ENCODE data around the gene CALHM3.

CALHM3 gene

DNA sequence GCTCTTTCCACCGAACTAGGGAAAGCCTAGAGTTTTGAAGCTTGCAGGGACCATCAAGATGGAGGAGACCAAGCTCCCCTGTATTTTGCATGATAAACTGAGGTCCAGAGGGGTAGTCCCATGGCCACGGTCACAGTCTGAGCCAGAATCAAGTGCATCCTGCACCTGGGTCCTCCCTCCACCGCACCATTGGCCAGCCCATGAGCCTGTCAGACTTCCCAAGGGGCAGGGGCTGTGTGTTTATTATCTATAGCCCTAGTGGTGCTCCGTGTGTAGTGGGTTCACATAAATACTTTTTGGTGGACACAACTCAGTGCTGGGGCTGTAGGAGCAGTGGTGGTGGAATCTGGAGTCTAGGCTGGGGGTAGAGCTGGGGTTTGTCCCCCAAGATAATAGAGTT lies 3.6 kb downstream of the CALHM3 start:
- DNase-seq: no peak

DNA sequence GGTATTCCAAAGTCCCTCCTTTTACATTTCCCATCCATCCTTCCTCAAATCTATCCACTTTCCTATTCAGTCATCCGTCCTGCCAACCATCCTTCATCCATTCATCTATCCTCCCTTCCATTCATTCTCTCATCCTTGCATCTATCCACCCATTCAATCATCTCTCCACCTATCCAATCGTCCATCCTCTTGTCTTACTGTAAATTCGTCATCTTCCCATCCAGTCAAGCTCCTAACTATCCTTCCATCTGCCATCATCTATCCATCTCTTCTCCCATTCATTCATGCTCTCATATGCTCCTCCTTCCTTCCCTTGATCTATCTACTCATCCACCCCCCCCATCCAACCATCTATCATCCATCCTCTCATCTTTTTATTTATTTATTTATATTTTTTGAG lies 5.0 kb downstream of the CALHM3 start:
- DNase-seq: no peak

DNA sequence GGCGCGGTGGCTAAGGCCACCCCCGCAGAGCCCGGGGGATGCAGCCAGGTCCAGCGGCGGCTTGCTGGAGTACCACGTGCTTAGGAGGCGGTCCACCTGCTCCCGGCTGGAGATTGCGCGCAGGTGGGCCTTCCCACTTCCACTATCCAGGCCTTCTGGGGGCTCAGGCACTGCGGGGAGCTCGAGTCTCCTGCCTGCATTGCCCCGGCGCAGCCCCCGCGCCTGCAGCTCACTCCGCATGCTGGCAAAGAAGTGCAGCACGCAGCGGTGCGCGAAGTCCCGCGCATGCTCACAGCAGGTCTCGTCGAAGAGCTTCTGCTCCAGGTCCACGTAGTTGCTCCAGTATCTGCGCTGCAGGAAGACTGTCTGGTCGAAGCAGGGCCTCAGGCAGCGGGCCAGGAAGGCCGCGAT lies 5.8 kb downstream of the CALHM3 start:
- no peak for DNase-seq

DNA sequence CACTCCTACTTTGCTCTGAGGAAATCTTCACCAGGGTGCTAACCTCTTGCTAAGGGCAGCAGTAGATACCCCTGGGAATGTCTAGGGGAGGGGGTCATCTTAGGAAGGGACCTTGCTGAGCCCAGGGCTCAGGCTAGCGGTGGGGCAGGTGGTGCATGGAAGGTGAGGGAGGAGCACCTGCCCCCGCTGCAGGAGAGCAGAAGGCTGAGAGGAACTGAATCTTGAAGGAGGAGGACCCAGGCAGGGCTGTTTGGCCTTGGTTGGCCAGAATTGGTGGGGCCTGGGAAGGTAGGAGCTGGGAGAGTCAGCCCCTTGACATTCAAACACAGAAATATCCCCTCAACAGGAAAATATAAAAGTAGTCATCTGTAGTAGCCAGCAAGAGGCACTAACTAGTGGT lies 7.0 kb downstream of the CALHM3 start:
- no peak for DNase-seq

DNA sequence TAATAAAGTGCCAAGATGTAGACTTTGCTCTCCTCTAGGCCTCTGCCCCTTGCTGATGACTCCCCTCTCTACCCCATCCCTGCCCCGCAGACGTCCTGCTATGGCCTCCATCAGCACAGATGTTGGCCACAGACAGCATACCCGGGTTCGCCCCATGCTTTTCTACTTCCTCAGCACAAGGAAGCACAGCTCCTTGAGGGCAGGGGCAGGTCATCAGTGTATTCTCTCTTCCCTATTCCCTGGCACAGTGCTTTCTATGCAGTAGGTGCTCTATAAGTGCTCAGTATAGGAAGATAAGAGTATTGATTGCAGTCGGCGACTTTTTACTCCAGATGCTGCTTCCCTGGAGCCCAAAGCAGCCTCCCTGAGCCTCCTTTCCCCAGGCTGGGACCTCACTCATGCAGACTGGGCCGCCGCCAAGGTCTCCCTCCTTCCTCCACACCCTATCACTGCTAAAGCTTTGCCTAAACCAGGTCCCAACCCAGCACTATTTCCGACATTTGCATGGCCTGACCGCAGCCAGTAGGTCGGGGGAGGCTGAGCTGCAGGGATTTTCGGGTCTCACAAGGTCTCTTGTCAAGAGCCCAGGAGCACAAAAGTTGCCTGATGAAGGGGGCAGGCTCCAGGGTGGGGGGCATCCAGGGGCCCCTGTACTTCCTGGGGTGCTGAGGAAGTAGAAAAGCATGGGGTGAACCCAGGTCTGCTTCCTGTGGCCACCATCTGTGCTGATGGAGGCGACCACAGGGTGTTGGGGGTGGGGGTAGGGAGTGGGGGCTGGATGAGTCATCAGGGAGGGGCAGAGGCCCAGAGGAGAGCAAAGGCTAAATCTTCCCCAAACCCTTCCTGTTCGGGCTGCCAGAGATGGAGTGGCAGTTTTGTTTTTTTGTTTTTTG lies 8.0 kb downstream of the CALHM3 start:
- DNase-seq: no peak

DNA sequence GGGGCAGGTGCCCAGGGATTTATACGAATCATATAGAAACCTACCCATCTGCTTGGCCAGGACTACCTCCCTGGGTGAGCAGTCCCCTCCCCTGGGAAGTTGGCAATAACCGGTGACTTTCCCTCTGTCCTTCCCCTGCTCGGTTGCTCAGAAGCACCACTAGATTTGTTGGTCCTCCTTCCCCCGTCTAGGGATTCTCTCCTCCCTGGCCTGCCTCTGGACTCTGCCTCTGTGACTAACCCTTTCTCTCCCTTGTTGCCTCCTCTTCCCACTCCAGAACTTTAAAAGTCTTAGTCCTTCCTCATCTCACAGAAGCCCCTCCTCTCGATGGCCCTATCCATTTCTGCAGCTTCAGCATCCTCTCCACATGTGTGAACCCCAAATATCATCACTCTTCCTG lies 9.8 kb downstream of the CALHM3 start:
- DNase-seq: no peak

DNA sequence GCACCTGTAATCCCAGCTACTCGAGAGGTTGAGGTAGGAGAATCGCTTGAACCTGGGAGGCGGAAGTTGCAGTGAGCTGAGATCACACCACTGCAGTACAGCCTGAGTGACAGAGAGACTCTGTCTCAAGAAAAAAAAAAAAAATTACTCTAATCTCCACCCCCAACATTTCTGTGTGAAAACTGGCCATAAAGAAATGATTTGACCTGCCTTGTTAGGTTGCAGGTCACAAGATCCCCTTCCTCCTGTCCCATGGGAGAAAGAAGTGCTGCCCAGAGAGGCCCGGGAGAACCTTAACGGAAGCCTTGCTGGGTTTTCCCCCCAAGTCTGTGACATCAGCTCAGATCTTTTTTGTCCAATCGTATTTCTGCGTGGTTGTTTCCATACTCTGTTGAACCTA lies 11.6 kb downstream of the CALHM3 start:
- no peak for DNase-seq

DNA sequence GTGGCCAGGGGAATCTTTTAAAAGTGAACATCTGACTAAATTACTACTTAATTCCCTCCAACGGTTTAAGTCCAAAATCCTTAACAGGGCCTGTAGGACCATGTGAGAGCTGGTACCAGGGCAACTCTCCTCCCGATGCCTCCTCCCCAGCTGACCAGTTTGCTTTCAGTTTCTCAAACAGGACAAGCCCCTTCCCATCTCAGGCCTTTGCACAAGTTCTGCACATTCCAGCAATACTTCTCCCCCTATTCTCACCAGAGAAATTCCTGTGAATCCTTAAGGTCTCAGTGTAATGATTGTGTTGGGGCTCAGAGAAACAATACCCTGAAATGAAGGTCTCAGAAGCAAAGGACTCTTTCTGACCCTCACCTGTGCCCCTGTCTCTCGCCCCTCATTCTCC lies 12.3 kb downstream of the CALHM3 start:
- DNase-seq: no peak

DNA sequence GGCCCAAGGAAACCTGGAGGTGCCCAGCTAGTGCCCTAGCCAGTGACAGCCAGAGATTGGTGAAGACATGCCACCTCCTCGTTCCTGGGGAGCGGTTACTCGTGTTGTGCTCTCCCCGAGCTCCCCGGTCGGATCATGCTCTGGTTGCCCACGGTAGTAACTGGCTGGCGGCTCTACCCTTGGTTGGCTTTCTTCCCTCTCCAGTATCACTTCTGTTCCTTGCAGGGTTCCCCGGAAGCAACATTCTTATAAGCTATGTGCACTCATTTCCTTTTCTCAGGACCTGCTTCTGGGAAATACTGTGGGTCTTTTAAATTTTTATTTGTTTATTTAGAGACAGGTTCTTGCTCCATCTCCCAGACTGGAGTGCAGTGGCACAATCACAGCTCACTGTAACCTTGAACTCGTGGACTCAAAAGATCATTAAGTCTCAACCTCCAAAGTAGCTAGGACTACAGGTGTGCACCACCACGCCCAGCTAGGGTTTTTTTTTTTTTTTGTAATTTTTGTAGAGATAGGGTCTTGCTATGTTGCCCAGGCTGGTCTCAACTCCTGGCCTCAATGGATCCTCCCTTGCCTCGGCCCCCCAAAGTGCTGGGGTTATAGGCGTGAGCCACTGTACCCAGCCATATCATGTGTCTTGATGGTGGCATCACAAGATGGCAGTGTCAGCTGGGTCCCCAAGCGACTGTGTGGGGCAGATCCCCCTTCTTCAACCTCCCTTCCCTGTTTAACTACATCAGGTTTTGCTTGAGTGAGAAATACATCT lies 13.4 kb downstream of the CALHM3 start:
- no peak for DNase-seq

DNA sequence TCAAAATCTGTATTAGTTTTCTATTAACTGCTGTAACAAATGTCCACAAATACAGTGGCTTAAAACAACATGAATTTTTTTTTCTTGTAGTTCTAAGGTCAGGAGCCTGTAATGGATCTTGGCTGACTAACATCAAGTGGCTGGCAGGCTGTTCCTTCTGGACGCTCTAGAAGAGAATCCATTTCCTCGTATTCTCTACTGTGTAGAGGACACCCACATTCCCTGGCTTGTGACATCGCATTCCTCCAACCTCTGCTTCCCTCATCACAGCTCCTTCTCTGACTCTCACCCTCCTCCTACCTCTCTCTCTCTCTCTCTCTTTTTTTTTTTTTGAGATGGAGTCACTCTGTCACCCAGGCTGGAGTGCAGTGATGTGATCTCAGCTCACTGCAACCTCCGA lies 15.5 kb downstream of the CALHM3 start:
- DNase-seq: no peak

DNA sequence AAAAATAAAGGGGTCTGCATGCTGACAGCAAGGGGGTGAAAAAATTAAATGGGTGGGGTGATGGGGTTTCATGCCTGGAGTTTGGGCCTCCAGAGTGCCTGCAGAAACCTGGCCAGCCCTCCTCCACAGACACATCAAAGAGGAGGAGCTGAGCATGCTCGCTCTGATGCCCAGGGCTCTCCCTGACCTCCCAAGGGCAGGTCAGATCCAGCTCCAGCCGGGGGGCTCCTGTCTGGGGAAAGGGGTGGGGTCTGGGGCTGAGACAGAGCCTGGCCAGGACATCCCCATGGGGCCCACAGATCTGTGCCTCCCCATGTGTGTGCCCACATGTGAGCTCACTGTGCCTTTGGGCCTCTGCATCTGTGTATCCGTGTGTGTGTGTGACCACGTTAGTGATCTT lies 19.4 kb downstream of the CALHM3 start:
- no peak for DNase-seq

DNA sequence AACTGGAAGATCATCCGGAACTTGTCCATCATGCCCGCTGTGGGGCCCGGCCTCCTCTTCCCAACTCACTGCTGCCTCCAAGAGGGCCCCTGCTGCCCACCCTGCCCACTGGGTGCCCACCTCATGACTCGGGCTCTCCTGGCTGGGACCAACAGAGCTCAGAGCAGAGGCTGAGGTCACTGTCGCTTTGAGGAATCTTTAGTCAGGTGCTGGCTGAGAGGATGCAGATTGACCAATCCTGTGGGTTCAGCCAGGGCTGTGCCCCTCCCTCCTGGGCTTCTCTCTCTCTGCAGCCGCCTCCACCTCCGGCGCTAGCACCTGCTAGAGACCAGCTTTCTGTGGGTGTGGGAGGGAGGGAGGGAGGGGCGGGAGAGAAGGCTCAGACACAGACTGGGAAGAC lies 20.3 kb downstream of the CALHM3 start, which contains the start of gene CALHM1:
Gene CALHM1, minus strand, starts transcription at position 181 of the 400 bp plus-strand sequence. Its CDS starts 149 bp downstream, at position 32.
- DNase-seq: peak in 2 of 56 donors; percentile 10 to 19

DNA sequence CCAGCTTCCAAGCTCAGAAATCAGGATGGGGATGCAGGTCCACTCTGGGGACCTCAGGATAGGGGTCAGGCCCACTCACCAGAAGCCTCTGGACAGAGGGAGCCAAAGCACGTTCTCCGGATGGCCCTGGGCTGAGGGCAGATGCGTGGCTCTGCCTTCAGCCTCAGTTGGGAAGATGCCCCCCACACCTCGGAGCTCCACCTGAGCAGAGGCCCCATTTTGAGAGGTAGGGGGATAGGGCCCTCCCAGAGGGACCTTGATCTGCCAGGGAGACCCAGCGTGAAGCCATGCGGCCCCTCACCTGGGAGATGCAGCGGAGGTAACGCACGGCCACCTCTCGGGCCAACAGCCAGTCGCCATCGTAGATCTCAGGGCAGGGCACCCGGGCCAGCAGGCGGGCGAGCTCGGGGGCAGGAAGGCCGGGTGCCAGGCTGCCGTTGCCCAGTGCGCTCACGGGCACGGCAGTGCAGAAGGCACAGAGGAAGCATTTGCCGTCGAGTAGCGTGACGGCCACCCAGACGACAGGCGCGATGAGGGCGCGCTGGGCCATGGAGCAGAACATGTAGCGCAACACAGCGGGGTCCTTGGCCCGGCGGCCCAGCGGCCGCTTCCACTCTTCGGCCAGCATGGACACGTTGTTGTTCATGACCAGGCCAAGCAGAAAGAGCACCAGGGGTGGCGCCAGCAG lies 21.0 kb downstream of the CALHM3 start:
- no peak for DNase-seq

DNA sequence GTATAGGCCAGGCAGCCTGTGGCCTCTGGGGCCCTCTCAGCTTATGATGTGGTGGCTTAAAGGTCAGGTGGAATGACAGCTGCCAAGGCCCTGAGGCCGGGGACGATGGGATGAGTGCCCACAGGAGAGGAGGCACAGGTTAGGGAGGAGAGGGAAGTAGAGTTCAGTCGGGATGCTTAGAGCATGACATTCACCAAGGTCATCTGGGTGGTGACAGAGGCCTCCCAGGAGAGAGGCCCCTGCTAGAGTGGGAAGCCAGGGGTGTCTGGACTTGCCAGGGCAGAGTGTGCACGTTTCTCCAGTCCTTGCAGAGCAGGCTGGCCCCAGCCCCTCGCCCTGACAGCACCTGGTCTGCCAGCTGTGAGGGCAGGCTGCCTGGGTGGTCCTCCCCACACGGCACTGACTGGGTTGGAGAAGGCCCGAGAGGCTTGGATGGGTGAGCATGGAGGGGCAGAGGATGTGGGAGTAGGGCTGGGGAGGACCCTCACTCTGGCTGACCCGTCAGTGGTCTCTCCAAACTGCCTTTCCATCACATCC lies 21.8 kb downstream of the CALHM3 start:
- no peak for DNase-seq

DNA sequence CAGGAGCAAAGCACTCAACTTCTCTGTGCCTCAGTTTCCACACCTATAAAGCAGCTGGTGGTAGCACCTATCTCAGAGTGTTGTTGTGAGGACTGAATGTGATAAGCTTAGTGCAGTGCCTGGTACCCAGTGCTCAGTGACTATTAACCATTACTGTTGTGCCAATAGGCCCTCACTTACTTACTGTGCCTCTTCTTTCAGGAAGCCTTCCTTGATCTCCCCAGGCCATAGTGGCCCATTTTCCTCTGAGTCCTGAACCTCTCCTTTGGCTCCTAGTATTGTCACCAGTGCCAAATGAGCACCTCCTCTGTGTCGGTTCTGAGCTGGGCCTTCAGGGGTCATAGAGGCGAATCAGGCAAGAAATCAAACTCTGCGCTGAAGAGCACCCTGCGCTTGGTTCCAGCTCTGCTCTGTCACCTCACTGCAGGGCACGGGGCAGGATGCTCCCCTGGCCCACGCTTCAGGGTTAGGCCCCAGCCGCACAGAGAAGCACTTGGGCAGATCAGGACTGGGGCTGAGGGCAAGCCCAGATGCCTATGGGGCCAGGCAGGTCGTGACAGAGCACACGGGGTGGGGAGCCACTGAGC lies 22.9 kb downstream of the CALHM3 start:
- DNase-seq: no peak

DNA sequence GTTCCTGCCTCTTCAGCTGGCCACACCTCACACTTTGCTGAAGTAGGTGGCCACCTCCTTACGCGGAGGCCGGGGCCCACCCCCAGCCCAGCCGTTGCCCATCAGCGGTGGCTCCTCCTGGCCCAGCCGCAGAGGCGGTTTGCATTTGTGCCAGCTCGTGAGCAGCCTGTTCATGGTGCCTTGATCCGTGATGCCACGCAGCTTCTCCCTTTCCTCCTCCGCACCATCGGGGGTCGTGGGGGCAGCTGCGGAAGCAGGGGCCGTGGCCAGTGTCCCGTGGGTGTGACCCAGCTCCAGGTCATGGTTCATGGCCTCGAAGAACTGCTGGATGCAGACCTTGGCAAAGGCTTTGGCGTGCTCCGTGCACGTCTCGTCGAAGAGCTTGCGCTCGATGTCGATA lies 23.8 kb downstream of the CALHM3 start:
- no peak for DNase-seq

DNA sequence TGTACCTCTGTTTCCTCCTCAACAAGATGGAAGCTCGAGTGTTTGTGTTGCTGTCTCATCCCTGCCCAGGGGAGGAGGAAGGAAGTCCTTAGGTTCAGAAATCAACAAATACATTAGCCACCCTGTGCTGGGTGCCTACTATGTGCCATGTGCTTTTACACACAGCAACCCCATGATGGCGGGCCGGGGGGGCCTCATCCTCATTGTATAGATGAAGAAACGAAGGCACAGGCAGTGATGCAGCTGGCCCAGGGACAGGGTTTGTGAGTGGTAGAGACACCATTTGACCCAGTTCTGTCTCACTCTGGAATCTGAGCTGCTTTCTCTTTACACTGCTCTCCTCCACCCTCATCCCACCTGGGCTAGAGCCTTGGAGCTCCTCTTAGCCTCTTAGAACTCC lies 25.0 kb downstream of the CALHM3 start:
- DNase-seq: no peak

DNA sequence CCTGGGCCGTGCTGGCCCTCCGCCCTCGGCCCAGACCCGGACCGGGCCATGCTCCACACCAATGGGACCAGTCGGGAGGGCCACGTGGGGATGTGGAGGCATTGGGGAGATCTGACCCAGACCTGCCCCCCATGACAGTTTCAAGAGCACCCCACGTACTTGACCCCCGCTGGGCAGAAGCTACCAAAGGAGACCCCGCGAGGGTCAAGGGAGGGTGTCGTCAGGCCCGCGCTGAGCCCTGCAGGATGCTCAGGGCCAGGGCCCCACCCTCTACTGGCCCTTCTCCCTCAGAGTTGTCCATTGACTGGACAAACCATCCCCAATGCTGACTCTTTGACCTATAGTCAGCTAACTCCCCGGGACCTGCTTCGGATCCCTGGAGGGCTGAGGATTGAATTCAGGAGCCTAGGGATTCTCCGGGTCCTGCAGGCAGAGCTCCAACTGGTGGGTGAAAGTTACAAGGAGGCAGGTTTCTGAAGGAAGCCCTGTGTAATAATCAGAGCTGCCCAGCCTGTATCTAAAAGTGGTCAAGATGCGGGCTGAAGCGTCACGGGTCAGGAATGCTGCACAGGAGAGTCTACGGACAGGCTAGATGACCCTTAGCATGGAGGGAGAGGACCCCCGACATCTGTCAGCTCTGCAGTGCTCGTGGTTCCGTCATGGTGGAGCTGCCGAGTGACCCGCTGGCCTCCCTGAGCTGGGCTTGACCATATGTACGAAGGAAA lies 26.4 kb downstream of the CALHM3 start:
- DNase-seq: peak in 1 of 56 donors; percentile 54

DNA sequence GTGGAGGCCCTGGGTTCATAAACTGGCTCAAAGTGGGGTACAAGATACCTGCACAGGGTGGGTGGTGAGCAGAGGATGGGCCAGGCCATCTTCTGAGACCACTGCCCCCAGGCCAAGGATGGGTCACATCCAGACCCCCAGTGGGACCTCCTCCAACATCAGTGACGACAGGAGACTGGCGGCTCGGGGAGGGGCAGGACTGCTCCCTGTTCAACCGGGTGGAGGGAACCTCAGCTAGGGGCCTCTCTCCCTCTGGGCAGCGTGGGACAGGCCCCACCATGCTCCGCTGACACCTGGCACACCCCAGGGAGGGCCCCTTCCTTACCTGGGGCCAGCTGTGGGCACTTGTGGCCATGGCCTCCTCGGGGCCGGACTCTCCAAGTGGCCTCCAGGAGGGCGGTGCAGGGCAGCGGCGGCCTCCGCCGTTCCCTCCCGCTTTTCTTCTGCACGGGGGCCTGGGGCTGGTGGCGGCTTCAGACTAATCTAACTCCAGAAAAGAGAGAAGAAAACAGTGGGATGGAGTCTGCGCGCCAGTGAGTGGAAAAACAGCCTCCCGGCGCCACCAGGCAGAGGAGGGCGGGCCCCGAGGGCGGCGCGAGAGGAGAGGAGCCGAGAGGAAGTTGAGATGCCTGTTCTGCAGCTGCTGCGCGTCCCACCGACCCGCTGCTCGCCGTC lies 27.1 kb downstream of the CALHM3 start, which contains the start of gene CALHM2:
Gene CALHM2, minus strand, starts transcription at position 540 of the 675 bp plus-strand sequence. CDS start 2,429 bp downstream, outside the sequence.
- peak in 36 of 56 donors; percentile 9 to 75 (median 34) for DNase-seq

Measured in nucleus accumbens (tissue), 56 donors.